ENCODE measurements around the gene SALL4.
"Not testable (repeated sequence)": the region's sequence is repeated elsewhere in the genome, so short reads cannot be mapped to it uniquely, and the experiment has no call there.

Gene SALL4

DNA sequence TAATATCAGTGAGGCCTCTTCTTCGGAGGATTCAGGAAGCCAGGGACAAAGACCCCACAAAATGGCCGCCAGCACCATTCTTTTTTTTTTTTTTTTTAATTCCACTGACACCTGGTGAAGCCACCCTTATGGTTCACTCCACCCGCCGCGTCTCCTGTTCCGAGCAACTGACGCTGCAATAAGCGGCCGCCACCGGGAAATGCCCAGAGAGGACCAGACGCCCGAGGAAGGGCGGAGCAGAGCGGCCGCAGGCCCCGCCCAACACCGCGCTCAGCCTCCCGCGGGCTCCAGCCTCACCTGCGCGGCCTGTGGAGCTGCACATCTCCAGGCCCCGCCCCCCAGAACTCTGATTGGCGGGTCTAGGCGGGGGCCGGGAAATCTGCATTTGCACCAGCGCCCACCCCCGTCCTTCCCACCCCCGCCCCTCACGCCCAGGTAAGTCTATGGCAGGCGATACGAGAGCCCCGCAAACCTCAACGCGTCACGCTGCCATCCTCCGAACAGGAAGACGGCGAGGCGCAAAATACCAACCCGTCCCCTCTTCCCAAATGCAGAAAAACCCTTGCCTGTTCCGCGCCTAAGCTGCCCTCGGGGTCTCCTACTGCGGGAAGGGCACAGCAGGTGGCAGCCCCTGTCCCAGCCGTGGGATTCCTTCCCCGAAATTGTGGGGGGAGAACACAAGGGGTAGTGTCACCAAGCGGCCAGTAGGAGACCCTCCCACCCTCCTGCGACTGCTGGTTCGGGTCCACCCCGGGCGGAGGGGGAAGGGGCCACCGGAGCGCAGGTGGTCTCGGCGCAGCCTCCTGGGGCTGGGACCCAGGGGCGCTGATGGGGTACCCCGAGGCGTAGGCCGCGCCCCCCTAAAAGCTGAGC, 35.1 kb downstream of the SALL4 start:
- DNase-seq (ENCODE audit: low read depth, low spot score): peak; percentile 71

DNA sequence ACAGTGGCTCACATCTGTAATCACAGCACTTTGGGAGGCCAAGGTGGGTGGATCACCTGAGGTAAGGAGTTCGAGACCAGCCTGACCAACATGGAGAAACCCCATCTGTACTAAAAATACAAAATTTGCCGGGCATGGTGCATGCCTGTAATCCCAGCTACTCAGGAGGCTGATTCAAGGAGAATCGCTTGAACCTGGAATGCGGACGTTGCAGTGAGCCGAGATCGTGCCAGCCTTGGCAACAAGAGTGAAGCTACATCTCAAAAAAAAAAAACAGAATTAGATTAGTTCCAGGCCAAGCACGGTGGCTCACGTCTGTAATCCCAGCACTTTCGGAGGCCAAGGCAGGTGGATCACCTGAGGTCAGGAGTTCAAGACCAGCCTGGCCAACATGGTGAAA, 36.9 kb downstream of the SALL4 start:
- not testable (repeated sequence) for DNase-seq (ENCODE audit: low read depth, low spot score)

DNA sequence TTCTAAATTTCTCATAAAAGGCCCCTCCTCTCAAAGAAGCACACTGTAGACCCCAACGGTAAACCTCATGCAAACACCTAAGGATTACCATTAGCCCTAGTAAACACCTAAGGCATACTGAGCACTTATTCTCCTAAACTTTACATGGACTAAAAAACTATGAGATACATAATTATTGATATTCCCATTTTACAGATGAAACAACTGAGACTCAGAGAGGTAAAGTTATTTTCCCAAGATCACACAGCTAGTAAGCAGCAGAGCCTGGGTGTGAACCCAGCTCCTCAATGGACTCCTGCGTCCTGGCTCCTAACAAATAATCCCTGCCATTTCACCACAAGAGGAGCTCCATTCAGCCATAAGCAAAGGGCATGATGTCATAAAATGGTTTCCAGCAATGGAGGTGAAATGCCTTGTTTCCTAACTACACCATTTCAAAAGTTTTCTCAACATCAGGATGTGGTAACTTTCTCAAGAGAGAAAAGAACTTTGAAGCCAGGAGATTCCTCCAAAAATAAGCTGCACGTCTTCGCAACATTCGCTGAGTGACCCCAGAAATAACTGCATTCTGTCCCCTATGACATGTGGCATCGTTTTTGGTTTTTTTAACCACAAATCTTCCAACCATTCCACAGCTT, 38.2 kb downstream of the SALL4 start:
- peak; percentile 18 for DNase-seq (ENCODE audit: low read depth, low spot score)

DNA sequence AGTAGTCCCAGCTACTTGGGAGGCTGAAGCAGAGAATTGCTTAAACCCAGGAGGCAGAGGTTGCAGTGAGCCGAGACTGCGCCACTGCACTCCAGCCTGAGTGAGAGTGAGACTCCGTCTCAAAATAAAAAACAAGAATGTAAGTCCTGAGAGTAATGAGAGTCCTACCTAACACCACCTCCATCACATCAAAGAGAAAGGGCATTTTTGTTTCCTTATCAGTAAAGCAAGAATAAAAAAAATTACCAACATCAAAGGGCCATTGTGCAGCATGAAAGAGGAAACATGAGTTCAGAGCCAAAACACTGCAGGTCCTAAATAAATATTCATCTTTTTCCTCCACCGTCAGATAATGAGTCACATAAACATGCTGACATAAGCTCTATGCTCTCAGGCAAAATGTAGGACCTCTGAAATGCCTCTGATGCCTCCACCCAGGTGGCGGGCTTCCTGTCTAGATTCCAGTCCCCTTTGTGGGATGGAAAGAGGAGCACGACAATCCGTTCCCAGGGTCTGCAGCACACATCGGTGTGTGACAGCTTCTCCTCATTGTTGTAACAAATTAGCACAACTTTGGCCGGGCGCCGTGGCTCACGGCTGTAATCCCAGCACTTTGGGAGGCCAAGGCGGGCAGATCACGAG, 41.3 kb downstream of the SALL4 start:
- DNase-seq (ENCODE audit: low read depth, low spot score): peak; percentile 79

DNA sequence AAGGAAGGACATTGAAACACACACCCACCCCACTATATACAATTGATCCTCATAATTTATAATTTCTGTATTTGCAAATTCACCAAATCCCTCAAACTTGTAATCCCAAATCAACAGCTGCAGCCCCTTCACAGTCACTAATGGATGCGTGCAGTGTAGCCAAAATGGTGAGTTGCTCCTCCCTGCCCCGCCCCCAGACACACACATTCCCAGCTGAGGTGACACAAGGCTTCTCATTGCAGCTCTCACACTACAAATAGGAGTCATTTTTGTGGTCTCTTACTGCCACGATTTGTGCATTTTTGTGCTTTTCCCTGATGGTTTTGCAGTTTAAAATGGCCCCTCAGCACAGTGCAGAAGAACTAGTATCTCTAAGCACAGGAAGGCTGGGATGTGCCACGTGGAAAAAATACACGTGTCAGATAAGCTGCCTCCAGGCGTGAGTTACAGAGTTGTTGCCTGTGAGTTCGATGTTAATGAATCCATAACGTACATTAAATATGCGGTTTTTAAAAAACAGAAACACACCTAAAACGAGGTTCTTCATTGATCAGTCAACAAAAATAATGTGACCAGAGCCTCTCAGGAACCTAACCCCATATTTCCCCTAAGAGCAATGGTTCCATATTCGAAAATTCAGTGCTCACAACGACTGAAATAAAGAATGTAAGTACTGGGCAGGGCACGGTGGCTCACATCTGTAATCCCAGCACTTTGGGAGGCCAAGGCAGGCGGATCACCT, 42.4 kb downstream of the SALL4 start:
- peak; percentile 65 for DNase-seq (ENCODE audit: low read depth, low spot score)

DNA sequence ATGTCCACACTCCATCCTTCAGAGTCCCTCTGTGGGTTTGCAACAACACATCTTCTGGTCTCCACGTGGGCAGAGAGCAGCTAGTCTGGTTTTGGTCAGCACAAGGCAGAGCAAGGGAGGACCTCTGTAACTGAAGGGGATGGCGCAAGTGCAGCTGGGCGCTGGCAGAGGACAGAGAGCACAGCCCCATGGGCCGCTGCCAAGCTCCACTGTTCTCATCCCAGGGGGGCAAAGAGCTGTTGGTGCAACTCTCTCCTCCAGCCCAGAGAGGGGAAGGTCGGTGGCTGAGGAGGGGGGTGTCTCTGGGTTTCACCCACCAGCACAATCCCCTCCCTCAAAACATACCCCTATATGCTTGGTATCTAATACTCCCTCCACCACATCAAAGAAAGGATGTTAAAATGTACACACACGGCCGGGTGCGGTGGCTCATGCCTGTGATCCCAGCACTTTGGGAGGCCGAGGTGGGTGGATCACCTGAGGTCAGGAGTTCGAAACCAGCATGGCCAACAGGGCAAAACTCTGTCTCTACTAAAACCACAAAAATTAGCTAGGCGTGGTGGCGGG, 43.3 kb downstream of the SALL4 start:
- no peak for DNase-seq (ENCODE audit: low read depth, low spot score)

DNA sequence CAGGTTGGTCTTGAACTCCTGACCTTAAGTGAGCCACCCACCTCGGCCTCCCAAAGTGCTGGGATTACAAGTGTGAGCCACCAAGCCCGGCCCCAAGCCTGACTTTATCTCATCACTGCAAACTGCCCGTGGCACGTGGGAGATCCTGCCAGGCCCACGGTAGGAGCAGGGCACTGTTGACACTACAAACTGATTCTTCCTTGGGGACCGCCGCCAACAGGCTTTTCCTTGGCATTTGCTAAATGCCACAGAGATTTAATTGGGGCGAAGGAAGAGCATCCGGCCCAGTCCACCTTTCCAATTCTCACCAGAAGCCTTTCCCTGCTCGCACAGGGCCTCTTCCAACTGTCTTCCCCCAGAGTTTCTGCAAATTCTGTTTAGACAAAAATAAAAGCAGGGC, 45.1 kb downstream of the SALL4 start:
- DNase-seq (ENCODE audit: low read depth, low spot score): no peak

DNA sequence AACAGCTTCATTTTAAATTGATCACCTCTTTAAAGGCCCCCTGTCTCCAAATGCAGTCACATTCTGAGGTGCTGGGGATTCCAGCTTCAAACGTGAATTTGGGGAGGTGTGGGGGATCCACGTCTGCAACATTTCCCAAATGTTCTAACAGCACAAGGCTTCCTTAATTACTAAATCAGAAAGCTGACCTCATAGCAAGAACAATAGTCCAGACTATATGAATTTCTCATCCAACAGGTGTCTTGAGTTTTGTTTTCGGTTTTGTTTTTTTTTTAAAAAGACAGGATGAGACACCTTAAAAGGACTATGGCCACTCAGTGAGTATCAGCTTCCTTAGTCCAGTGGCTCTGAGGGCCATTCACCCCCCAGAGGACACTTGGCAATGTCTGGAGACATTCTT, 45.7 kb downstream of the SALL4 start:
- no peak for DNase-seq (ENCODE audit: low read depth, low spot score)

DNA sequence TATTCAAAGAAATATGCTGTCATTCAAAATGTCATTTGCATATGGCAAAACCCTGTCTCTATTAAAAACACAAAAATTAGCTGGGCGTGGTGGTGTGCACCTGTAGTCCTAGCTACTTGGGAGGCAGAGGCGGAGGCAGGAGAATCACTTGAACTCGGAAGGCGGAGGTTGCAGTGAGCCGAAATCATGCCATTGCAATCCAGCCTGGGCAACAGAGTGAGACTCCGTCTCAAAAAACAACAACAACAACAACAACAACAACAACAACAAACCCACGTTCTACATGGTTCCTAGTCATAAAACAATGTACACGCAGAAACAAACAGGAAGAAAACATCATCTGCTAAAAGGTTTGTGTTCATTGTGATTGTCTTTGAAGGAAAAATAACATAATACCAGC, 49.1 kb downstream of the SALL4 start:
- not testable (repeated sequence) for DNase-seq (ENCODE audit: low read depth, low spot score)

DNA sequence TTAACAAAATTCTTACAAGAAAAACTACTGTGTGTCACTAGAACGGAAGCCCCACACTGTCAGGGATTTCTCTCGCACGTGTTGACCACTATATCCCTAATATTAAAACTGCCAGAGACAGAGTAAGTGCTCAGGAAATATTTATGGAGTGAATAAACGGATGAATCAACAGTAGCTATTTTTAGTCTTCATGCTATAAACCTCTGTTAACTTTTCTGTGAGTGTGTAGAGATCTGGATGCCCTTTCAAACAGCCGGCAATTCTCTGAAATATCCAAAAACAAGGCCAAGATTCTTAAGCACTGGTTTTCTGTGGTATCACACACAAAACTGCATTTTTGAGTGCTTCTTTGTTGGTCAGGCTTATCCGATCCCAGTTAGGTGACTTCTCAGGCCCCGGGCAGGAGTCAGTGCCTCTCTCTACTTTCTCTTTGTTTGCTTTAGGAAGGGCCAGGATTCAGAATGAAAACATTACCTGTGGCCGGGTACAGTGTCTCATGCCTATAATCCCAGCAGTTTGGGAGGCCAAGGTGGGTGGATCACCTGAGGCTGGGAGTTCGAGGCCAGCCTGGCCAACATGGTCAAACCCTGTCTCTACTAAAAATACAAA, 49.9 kb downstream of the SALL4 start:
- DNase-seq (ENCODE audit: low read depth, low spot score): peak; percentile 73

DNA sequence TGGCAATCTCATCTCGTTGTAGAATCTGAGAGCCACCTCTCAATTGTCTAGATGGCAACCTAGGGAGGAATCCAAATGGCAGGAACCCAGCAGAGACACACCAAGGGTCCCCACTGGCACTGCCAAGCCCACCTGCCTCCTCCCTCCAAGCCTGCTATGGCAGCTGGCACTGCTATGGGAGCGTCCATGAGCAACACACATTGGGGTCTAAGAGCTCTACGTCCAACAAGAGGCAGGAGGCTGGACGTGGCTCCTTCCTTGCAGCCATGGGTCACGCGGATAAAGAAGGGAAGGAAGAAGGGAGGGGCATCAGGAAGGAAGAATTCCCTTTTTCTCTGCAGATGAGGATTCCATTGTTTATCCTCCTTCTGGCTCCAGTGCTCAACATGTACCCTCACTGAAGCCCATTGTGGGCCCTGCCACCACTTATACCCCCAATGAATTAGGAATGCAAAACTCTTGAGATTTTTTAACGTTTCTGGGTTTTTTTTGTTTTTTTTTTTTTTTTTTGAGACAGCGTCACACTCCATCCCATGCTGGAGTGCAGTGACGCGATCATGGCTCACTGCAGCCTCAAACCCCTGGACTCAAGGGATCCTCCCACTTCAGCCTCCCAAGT, 51.4 kb downstream of the SALL4 start:
- no peak for DNase-seq (ENCODE audit: low read depth, low spot score)

DNA sequence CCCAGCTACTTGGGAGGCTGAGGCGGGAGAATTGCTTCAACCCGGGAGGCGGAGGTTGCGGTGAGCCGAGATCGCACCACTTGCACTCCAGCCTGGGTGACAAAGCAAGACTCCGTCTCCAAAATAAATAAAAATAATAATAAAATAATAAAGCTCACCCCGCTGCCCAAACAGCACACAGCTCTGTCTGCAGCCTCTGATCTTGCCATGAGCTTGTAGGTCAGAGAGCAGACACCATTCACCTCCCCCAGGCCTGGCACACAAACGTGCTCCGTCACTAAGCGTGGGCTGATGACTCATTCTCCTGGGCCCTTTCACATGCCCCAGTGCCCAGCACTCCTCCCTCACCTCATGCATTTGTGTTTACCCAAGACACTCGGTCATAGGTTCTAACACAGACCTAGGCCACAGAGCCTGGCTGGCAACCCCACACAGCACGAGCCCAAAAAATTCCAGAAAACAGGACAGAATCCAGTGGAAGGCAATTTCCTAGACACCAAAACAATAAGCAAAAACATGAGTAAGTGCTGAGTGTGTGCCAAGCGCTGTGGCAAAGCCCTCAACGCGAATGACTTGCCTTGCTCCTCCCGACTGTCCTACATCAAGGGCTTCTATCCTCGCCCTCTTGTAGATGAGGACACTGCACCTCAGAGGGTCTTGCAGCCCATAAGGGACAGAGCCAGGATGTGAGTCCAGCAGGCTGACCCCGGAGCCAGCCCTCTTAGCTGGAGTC, 52.1 kb downstream of the SALL4 start:
- DNase-seq (ENCODE audit: low read depth, low spot score): peak; percentile 92

DNA sequence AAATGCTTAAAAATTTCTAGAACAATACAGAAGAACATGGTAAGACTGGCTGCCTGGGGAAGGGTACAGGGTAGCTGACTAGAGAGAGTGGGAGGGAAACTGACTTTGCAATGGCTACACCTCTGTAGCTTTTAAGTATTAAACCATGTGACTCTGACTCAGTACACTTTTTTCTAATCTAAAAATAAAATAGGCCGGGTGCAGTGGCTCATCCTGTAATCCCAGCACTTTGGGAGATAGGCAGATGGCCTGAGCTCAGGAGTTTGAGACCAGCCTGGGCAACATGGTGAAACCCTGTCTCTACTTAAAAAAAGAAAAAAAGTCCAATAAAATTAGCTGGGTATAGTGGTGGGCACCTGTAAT, 52.7 kb downstream of the SALL4 start:
- peak; percentile 25 for DNase-seq (ENCODE audit: low read depth, low spot score)

DNA sequence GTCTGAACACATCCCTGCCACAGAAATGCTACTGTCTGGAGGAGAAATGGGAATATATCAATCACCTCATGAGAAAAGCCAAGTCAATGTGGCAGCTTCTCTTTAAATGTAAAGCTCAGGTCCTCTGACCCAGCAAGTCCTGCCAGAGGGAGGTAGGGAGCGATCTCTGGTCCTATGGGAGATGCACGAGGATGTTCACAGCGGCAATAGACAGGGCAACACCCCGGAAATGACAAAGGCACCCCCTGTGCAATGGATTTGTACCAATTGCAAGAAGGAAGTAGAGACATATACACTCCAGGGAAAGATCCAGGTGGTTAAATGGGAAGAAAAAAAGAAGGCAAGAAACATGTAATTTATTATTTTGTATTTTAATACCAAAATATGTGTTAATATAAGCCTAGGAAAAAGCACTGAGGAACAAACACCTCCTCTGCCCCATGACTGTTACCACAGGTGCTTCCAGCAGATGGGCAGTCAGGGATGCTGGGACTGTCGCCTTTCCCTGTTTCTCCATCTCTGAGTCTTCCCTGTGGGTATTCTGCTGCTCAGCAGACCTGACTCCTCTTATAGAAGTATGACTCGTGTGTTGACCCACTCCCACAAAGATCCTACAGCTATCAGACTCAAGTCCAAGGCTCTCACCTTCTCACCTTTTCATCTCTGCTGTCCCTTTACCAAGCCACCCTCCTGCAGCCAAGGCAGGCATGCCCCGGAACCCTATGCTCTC, 55.0 kb downstream of the SALL4 start:
- no peak for DNase-seq (ENCODE audit: low read depth, low spot score)

DNA sequence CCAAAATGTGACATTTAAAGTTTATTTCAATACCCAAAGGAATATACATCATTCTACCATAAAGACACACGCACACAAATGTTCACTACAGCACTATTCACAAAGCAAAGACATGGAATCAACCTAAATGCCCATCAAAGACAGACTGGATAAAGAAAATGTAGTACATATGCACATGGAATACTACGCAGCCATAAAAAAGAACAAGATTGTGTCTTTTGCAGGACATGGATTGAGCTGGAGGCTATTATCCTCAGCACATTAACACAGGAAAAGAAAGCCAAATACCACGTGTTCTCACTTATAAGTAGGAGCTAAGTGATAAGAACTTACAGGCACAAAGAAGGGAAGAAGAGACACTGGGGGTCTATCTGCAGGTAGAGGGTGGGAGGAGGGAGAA, 56.5 kb downstream of the SALL4 start:
- DNase-seq (ENCODE audit: low read depth, low spot score): no peak

DNA sequence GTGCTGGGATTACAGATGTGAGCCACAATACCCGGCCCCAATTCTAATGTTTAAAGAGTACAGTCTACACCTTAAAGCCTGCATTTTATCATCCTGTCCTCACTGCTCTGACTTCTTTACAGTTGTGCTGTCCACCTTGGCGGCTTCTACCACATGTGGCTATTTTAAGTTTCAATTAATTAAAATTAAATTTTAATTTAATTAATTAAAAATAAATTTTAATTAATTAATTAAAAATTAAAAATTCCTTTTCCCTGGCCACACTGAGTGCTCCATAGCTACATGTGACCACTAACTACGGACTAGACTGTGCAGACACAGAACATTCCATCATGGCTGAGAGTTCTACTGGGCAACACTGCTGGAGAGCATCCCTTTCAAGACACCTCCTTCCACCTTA, 61.5 kb downstream of the SALL4 start:
- no peak for DNase-seq (ENCODE audit: low read depth, low spot score)

DNA sequence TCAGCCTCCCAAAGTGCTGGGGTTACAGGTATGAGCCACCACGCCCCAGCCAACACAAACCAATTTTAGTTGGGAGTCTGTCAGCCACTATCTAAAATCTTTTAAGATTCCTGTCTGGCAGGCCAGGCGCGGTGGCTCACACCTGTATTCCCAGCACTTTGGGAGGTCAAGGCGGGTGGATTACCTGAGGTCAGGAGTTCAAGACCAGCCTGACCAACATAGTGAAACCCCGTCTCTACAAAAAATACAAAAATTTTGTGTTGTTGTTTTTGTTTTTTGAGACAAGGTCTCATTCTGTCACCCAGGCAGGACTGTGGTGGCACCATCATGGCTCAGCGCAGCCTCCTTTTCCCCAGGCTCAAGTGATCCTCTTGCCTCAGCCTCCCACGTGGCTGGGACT, 62.0 kb downstream of the SALL4 start:
- not testable (repeated sequence) for DNase-seq (ENCODE audit: low read depth, low spot score)

DNA sequence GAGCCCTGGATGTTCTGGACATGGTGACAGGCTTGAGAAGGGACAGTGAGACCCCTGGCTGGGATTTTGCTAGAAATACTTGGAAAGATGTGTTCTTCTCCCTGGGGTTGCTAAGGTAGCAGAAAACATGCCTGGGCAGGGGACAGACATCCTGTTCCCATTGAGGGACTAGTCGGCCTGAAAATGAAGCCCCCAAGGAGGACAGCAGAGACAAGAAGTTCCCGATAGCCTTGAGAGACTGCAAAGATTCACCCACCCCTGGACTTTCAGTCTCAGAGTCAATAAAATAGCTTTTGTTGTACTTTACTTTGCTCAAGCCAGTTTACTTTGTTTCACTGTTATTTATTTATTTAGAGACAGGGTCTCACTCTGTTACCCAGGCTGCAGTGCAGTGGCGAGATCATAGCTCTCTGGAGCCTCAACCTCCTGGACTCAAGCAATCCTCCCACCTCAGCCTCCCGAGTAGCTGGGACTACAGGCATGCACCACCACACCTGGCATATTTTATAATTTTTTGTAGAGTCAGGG, 62.5 kb downstream of the SALL4 start:
- DNase-seq (ENCODE audit: low read depth, low spot score): no peak

DNA sequence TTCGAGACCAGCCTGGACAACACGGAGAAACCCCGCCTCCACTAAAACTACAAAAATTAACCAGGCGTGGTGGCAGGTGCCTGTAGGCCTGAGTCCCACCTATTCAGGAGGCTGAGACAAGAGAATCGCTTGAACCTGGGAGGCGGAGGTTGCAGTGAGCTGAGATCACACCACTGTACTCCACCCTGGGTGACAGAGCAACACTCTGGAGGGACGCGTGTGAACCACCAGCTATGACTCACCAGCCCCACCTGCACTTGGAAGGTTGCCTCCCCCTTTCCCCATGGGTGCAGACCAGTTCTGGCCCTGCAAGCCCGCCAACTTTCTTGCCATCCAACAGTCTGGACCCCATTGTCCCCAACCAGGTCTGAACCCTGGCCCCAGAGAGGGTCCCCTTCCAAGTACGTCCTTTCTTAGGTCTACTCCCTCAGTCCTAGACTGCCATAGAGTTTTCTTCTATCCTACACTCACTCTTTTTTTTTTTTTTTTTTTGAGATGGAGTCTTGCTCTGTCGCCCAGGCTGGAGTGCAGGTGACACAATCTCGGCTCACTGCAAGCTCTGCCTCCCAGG, 63.4 kb downstream of the SALL4 start:
- no peak for DNase-seq (ENCODE audit: low read depth, low spot score)

Data from astrocyte of the hippocampus (primary cell).